ENCODE results near the gene CCM2. TPM values are rescaled to one million over a fixed set of nuclear protein-coding genes. Genes with fewer than 3 reads are reported as not detected.

Gene CCM2
- total RNA-seq, 1 donor from 2014 or later, result 62.0 TPM

DNA sequence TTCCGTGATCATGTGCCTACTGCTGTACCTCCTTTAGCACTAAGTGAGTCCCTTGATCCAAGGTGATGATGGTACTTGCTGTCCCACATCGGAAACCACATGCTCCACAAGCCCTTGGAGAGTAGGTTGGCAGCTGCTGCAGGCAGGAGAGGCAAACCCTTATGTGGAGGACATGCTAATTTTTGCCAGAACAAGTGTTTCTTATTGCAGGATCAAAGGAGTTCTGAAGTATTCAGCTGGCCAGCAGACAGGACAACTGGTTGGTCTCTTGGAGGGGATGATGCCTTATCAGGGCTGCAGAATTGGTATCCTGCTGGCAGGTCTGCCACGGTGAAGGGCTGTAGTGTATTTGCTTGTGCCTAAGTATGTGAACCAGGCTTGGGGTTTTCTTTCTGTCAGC, 52.0 kb downstream of the CCM2 start:
- Histone ChIP-seq H3K4me3 (ENCODE audit: insufficient read depth, low read depth, low read length) (no peak overlapping the region), H2AFZ (ENCODE audit: low read depth, low read length) (no peak overlapping the region), H3K9me3 (ENCODE audit: insufficient read depth, low read depth, low read length) (no peaks in the 10 kb centered on the region), H3K4me1 (ENCODE audit: insufficient read depth, low read length) (no peaks in the 10 kb centered on the region), H4K20me1 (ENCODE audit: insufficient read depth, low read length) (peaks cover 54% of the 10 kb centered on the region), H3K9ac (ENCODE audit: low read length) (no peak overlapping the region), H3K27ac (ENCODE audit: low read depth, low read length) (no peak overlapping the region), H3K27me3 (ENCODE audit: insufficient read depth, low read length) (no peaks in the 10 kb centered on the region), H3K79me2 (ENCODE audit: insufficient read depth, low read length) (peaks cover 33% of the 10 kb centered on the region), H3K36me3 (ENCODE audit: insufficient read depth, low read length) (peaks cover 6% of the 10 kb centered on the region), H3K4me2 (ENCODE audit: low read length) (no peak overlapping the region)
- Mint-ChIP-seq H3K4me3 (ENCODE audit: unreplicated experiment) (no peak overlapping the region), H3K27me3 (ENCODE audit: low read depth, unreplicated experiment) (no peaks in the 10 kb centered on the region), H3K4me1 (ENCODE audit: low read depth, unreplicated experiment) (no peaks in the 10 kb centered on the region), H3K27ac (ENCODE audit: unreplicated experiment) (no peak overlapping the region), H3K36me3 (ENCODE audit: low read depth, unreplicated experiment) (peaks cover 16% of the 10 kb centered on the region), H3K9me3 (ENCODE audit: unreplicated experiment) (no peaks in the 10 kb centered on the region)
- DNase-seq (ENCODE audit: low read depth), result no peak
- FAIRE-seq, result no peak
- no peak for TF ChIP-seq EZH2 (IDR thresholded peaks at IDR 0.05; ENCODE audit: insufficient read depth, low read length)
- TF ChIP-seq, protein P1, sequence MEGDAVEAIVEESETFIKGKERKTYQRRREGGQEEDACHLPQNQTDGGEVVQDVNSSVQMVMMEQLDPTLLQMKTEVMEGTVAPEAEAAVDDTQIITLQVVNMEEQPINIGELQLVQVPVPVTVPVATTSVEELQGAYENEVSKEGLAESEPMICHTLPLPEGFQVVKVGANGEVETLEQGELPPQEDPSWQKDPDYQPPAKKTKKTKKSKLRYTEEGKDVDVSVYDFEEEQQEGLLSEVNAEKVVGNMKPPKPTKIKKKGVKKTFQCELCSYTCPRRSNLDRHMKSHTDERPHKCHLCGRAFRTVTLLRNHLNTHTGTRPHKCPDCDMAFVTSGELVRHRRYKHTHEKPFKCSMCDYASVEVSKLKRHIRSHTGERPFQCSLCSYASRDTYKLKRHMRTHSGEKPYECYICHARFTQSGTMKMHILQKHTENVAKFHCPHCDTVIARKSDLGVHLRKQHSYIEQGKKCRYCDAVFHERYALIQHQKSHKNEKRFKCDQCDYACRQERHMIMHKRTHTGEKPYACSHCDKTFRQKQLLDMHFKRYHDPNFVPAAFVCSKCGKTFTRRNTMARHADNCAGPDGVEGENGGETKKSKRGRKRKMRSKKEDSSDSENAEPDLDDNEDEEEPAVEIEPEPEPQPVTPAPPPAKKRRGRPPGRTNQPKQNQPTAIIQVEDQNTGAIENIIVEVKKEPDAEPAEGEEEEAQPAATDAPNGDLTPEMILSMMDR (IDR thresholded peaks at IDR 0.05; ENCODE audit: insufficient read depth, low read depth, low read length), result no peak

DNA sequence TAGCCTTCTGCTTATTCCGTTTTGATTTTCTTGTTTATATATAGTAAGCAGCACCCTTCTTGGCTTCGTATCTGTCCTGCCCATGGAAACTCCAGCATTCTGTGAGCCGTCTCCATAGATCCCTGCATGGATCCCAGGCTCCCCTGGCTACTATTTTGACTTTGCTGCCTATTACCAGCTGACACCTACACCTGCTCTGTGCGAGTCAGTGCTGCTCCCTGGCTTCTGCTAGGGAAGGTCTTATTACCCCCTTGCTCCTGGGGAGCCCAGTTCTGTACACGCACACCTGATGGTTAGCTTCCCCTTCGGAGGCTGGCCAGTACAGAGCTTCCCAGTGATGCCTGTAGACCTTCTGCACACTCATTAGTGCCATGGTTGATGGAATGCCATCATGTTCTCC, 53.4 kb downstream of the CCM2 start:
- no peak overlapping the region for H3K27ac Mint-ChIP-seq (ENCODE audit: unreplicated experiment)

DNA sequence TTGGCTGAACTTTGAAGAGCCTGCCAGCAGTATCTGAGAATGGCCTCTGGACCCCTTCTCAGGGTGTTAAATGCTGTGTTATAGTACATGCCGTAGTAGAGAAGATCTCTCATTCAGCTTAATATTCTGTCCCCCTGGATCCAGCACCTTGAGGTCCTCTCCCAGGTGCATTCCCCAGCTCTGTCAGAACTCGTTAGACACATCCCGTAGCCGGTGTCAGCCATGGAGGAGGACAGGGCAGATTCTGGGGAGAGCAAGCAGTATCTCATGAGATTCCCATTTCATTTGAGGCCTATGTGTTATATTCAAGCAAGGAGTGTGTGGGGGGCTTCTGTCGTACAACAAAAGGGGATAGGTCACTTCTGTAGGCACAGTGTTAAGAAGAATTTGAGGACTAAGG, 53.9 kb downstream of the CCM2 start:
- H3K27ac ChIP-seq (ENCODE audit: low read depth, low read length), result no peak overlapping the region
- no peaks in the 10 kb centered on the region for H3K9me3 ChIP-seq (ENCODE audit: insufficient read depth, low read depth, low read length)
- no peaks in the 10 kb centered on the region for H3K4me1 Mint-ChIP-seq (ENCODE audit: low read depth, unreplicated experiment)
- H3K4me1 ChIP-seq (ENCODE audit: insufficient read depth, low read length), result no peaks in the 10 kb centered on the region
- peaks cover 4% of the 10 kb centered on the region for H3K36me3 ChIP-seq (ENCODE audit: insufficient read depth, low read length)
- H2AFZ ChIP-seq (ENCODE audit: low read depth, low read length), result no peak overlapping the region
- no peaks in the 10 kb centered on the region for H3K27me3 Mint-ChIP-seq (ENCODE audit: low read depth, unreplicated experiment)
- TF ChIP-seq, protein P1 (IDR thresholded peaks at IDR 0.05; ENCODE audit: insufficient read depth, low read depth, low read length), result no peak
- TF ChIP-seq EZH2 (IDR thresholded peaks at IDR 0.05; ENCODE audit: insufficient read depth, low read length), result no peak
- peaks cover 56% of the 10 kb centered on the region for H4K20me1 ChIP-seq (ENCODE audit: insufficient read depth, low read length)
- H3K4me2 ChIP-seq (ENCODE audit: low read length), result no peak overlapping the region
- peaks cover 16% of the 10 kb centered on the region for H3K36me3 Mint-ChIP-seq (ENCODE audit: low read depth, unreplicated experiment)
- DNase-seq (ENCODE audit: low read depth), result no peak
- no peak overlapping the region for H3K27ac Mint-ChIP-seq (ENCODE audit: unreplicated experiment)
- no peak overlapping the region for H3K4me3 Mint-ChIP-seq (ENCODE audit: unreplicated experiment)
- no peak for FAIRE-seq
- no peaks in the 10 kb centered on the region for H3K27me3 ChIP-seq (ENCODE audit: insufficient read depth, low read length)
- H3K4me3 ChIP-seq (ENCODE audit: insufficient read depth, low read depth, low read length), result no peak overlapping the region
- no peak overlapping the region for H3K9ac ChIP-seq (ENCODE audit: low read length)
- no peaks in the 10 kb centered on the region for H3K9me3 Mint-ChIP-seq (ENCODE audit: unreplicated experiment)
- H3K79me2 ChIP-seq (ENCODE audit: insufficient read depth, low read length), result peaks cover 40% of the 10 kb centered on the region

More for the DNA sequence above, 53.4 kb downstream of the CCM2 start:
- no peak overlapping the region for H3K4me3 ChIP-seq (ENCODE audit: insufficient read depth, low read depth, low read length)
- FAIRE-seq (no peak), DNase-seq (ENCODE audit: low read depth) (no peak)
- Mint-ChIP-seq H3K36me3 (ENCODE audit: low read depth, unreplicated experiment) (peaks cover 16% of the 10 kb centered on the region), H3K4me3 (ENCODE audit: unreplicated experiment) (no peak overlapping the region), H3K27me3 (ENCODE audit: low read depth, unreplicated experiment) (no peaks in the 10 kb centered on the region), H3K9me3 (ENCODE audit: unreplicated experiment) (no peaks in the 10 kb centered on the region), H3K4me1 (ENCODE audit: low read depth, unreplicated experiment) (no peaks in the 10 kb centered on the region)
- H3K9me3 ChIP-seq (ENCODE audit: insufficient read depth, low read depth, low read length), result no peaks in the 10 kb centered on the region
- no peak overlapping the region for H2AFZ ChIP-seq (ENCODE audit: low read depth, low read length)
- no peak overlapping the region for H3K4me2 ChIP-seq (ENCODE audit: low read length)
- H3K27ac ChIP-seq (ENCODE audit: low read depth, low read length), result no peak overlapping the region
- peaks cover 58% of the 10 kb centered on the region for H4K20me1 ChIP-seq (ENCODE audit: insufficient read depth, low read length)
- TF ChIP-seq, protein P1 (IDR thresholded peaks at IDR 0.05; ENCODE audit: insufficient read depth, low read depth, low read length), result no peak
- no peak for TF ChIP-seq EZH2 (IDR thresholded peaks at IDR 0.05; ENCODE audit: insufficient read depth, low read length)
- H3K27me3 ChIP-seq (ENCODE audit: insufficient read depth, low read length), result no peaks in the 10 kb centered on the region
- no peaks in the 10 kb centered on the region for H3K4me1 ChIP-seq (ENCODE audit: insufficient read depth, low read length)
- H3K36me3 ChIP-seq (ENCODE audit: insufficient read depth, low read length), result peaks cover 4% of the 10 kb centered on the region
- no peak overlapping the region for H3K9ac ChIP-seq (ENCODE audit: low read length)
- peaks cover 39% of the 10 kb centered on the region for H3K79me2 ChIP-seq (ENCODE audit: insufficient read depth, low read length)

Measured in astrocyte (in vitro differentiated cells and primary cell).